HepG2 (cell line): ENCODE results near the gene MXI1. TPM values are rescaled to one million over a fixed set of nuclear protein-coding genes. Genes with fewer than 3 reads are reported as not detected.

Source experiments
- ATAC-seq: fragments of 200-7000 bp; cut with Tn5 transposase; 3 replicates; pipeline ENCODE4 v1.9.1; 2020; ENCODE audit warnings: mild to moderate bottlenecking, moderate library complexity
- BruUV-seq: library from RNA; stranded (reverse); fragments of 400-500 nt; replicated peaks from 2 replicates; lab custom pipeline; 2021; lab: Mats Ljungman, UMichigan
- CTCF ChIA-PET: fragments of 300-600 bp; formaldehyde crosslinking; extraction: SDS; loops from one replicate; lab custom pipeline; 2021; ENCODE audit warnings: low total read pairs, inconsistent platforms, low intra/inter-chr PET ratio; lab: Yijun Ruan, JAX
- POLR2A ChIA-PET: fragments of 350-600 bp; sonication (Branson Sonifier 250); formaldehyde crosslinking; loops from one replicate; lab custom pipeline; 2020; ENCODE audit warnings: antibody characterized with exemption, inconsistent platforms; lab: Yijun Ruan, JAX
- DNase-seq: peaks from one replicate; pipeline ENCODE4 v3.0.0-alpha.2; 2015; ENCODE audit warnings: low spot score
- FAIRE-seq: peaks from 3 replicates; lab custom pipeline; 2011; peaks lifted over from hg19 to GRCh38; lab: Jason Lieb, UNC
- H2AFZ ChIP-seq: one replicate; pipeline ENCODE4 v1.6.1; 2011; ENCODE audit warnings: low read length, inconsistent platforms
- H3K27ac ChIP-seq: fragments of 300-600 bp; 3 replicates; pipeline ENCODE4 v1.8.0; 2011; ENCODE audit warnings: mixed run types, mild to moderate bottlenecking, mixed read lengths, low read length, inconsistent platforms; ENCODE audit not compliant: insufficient read depth; ENCODE audit errors: extremely low read length
- H3K27me3 ChIP-seq, 2 experiments: fragments of 200-600 bp in 1 of 2; 2 replicates in 1 of 2; 3 replicates in 1 of 2; pipeline versions ENCODE4 v1.6.0 to v1.8.0; 2011; ENCODE audit warnings: low read length in 2 of 2, mild to moderate bottlenecking in 2 of 2, moderate library complexity in 2 of 2, inconsistent platforms in 1 of 2; ENCODE audit not compliant: insufficient read depth in 2 of 2, control insufficient read depth in 1 of 2
- H3K36me3 ChIP-seq, 2 experiments: fragments of 200-600 bp in 1 of 2; replicated peaks in 1 of 2; 2 replicates in 1 of 2; 3 replicates in 1 of 2; pipeline versions ENCODE4 v1.5.1 to v1.8.0; 2011; ENCODE audit warnings: low read length in 2 of 2, inconsistent platforms in 1 of 2; ENCODE audit not compliant: insufficient read depth in 2 of 2, control insufficient read depth in 1 of 2
- H3K4me1 ChIP-seq: 2 replicates; pipeline ENCODE4 v1.5.1; 2012; ENCODE audit warnings: low read length, inconsistent platforms; ENCODE audit not compliant: insufficient read depth
- H3K4me2 ChIP-seq: 2 replicates; pipeline ENCODE4 v1.6.0; 2011; ENCODE audit warnings: low read depth, low read length, inconsistent platforms
- H3K4me3 ChIP-seq, 3 experiments: fragments of 200-600 bp in 1 of 3; sonication (generic), shearing (Covaris generic) in 1 of 3; replicated peaks in 1 of 3; 2 replicates each; pipeline ENCODE4 v1.5.1; 2011 to 2016; ENCODE audit warnings: low read length in 3 of 3, inconsistent platforms in 2 of 3, low read depth in 2 of 3, mild to moderate bottlenecking in 2 of 3, control low read depth in 1 of 3, mixed read lengths in 1 of 3; ENCODE audit not compliant: insufficient read depth in 1 of 3
- H3K79me2 ChIP-seq: one replicate; pipeline ENCODE4 v1.6.1; 2011; ENCODE audit warnings: low read length, inconsistent platforms; ENCODE audit not compliant: insufficient read depth
- H3K9ac ChIP-seq: 2 replicates; pipeline ENCODE4 v1.6.0; 2011; ENCODE audit warnings: mild to moderate bottlenecking, low read depth, low read length, inconsistent platforms; ENCODE audit not compliant: insufficient read depth
- H3K9me3 ChIP-seq: 2 replicates; pipeline ENCODE4 v1.5.1; 2012; ENCODE audit warnings: mild to moderate bottlenecking, low read length
- H4K20me1 ChIP-seq: 2 replicates; pipeline ENCODE4 v1.6.0; 2011; ENCODE audit warnings: inconsistent platforms, mild to moderate bottlenecking, low read length, moderate library complexity; ENCODE audit not compliant: insufficient read depth
- ARID4A ChIP-seq: sonication (generic); formaldehyde crosslinking; IDR thresholded peaks from 2 replicates; pipeline ENCODE4 v1.5.0; 2020; ENCODE audit warnings: mild to moderate bottlenecking, missing genetic modification reagents, borderline replicate concordance
- CCDC6 ChIP-seq: sonication (generic); formaldehyde crosslinking; IDR thresholded peaks from 2 replicates; pipeline ENCODE4 v1.8.1; 2022; ENCODE audit warnings: mild to moderate bottlenecking, missing genetic modification reagents, moderate library complexity
- ISL2 ChIP-seq: sonication (generic); formaldehyde crosslinking; IDR thresholded peaks from 2 replicates; pipeline ENCODE4 v1.5.0; 2020; ENCODE audit warnings: missing genetic modification reagents
- SMC3 ChIP-seq: IDR thresholded peaks from 2 replicates; pipeline ENCODE4 v1.6.1; 2011; ENCODE audit warnings: low read length, improper control_type of control experiment
- SRSF4 ChIP-seq: fragments of 200-400 bp; formaldehyde crosslinking; IDR thresholded peaks from one replicate; pipeline ENCODE4 v1.6.1; 2018; ENCODE audit warnings: mild to moderate bottlenecking, low read depth, low read length, moderate library complexity; ENCODE audit not compliant: poor library complexity, severe bottlenecking
- ZFP62 ChIP-seq: sonication (generic); formaldehyde crosslinking; IDR thresholded peaks from 2 replicates; pipeline ENCODE4 v1.4.0; 2020; ENCODE audit warnings: missing genetic modification reagents
- WGBS: methylation state at CpG from one replicate; pipeline ENCODE4 v1.1.6; 2017; ENCODE audit warnings: low lambda C conversion rate; 5-methylcytosine and 5-hydroxymethylcytosine counted together
- in situ Hi-C: cut with HindIII; loops from 2 replicates; pipeline ENCODE4 v1.10.0; 2017; ENCODE audit warnings: low pct_unique_long_range_greater_than_20kb; ENCODE audit not compliant: extremely low pct_ligation_motif_present
- intact Hi-C: fragments of 100-400 bp; cut with micrococcal nuclease; formaldehyde crosslinking; loops from one replicate; pipeline ENCODE4 v1.10.0; 2022; ENCODE audit not compliant: unreplicated experiment
- polyA plus RNA-seq, 8 experiments: library from polyadenylated mRNA; depleted of rRNA in 3 of 8; stranded (reverse) in 7 of 8; unstranded in 1 of 8; fragments of >200 nt; fragmentation: Illumina TruSeq in 4 of 8; extraction: Trizol in 4 of 8; gene quantifications; 2 replicates each; pipeline versions ENCODE4 v1.2.1 to v1.2.3, GENCODE V29; 2011 to 2016; ENCODE audit warnings: low read depth in 4 of 8, missing spikeins in 1 of 8, mixed read lengths in 1 of 8; ENCODE audit not compliant: insufficient read depth in 1 of 8
- total RNA-seq, 5 experiments: library from RNA; depleted of rRNA; stranded (reverse); fragments of >200 nt; fragmentation: Illumina TruSeq; extraction: Trizol; gene quantifications; 2 replicates each; pipeline ENCODE4 v1.2.3, GENCODE V29; 2016; ENCODE audit warnings: low read depth in 1 of 5

The MXI1 gene
- total and polyA plus RNA-seq, 2 of the 13 experiments (the other 11 are each of a cell fraction or from before 2014, with no cell fraction given): 6.6 to 22.0 TPM

- 0% methylated on average over 2 of the region's 2 CpGs for WGBS
- CTCF ChIA-PET: no interaction called here
- H3K9me3 ChIP-seq: no peaks in the 10 kb centered on the region
These were observed 32.0 kb upstream of the MXI1 start for GRCh38 chr10:110175406-110175805.

More at GRCh38 chr10:110175406-110175805, 32.0 kb upstream of the MXI1 start:
- in situ Hi-C loops: no loop called here
- Histone ChIP-seq H4K20me1 (no peaks in the 10 kb centered on the region), H3K4me2 (no peak overlapping the region), H3K4me3 (no peak overlapping the region), H3K27me3 (peaks cover 0 to 8% of the 10 kb centered on the region in 2 experiments; a peak in 3 of 5 replicates)
- TF ChIP-seq ISL2 (CRISPR knock-in tag) (no peak), ZFP62 (CRISPR knock-in tag) (no peak), SRSF4 (no peak), CCDC6 (CRISPR knock-in tag) (no peak), ARID4A (CRISPR knock-in tag) (no peak), SMC3 (no peak)
- TF ChIP-seq, all 625 proteins: peak for 0
- ATAC-seq: no peak
- Histone ChIP-seq H2AFZ (no peak overlapping the region), H3K36me3 (no peaks in the 10 kb centered on the region), H3K79me2 (no peaks in the 10 kb centered on the region), H3K4me1 (peaks cover 7% of the 10 kb centered on the region), H3K27ac (no peak overlapping the region), H3K9ac (no peak overlapping the region)
- intact Hi-C loops: no loop called here
- BruUV-seq: no TSS peak
- FAIRE-seq: no peak
- no peak for DNase-seq
- POLR2A ChIA-PET: no interaction called here
